COLO668 (cell line): ENCODE results near the gene HAPLN2.
A peak's percentile ranks its signal among the peaks of the same experiment; 100 is the strongest.
"Not testable (repeated sequence)": the region's sequence is repeated elsewhere in the genome, so short reads cannot be mapped to it uniquely, and the experiment has no call there.

Experiments
- DNase-seq: peaks from one replicate; lab custom pipeline; 2025; ENCODE audit not compliant: unreplicated experiment; lab: John Stamatoyannopoulos, UW

HAPLN2 gene

GRCh38 chr1:156616463-156616862, 2.8 kb upstream of the HAPLN2 start:
- DNase-seq, result peak; percentile 73

GRCh38 chr1:156619582-156619955, 354 bp downstream of the HAPLN2 start:
- no peak for DNase-seq

- DNase-seq, result no peak
Measured at GRCh38 chr1:156622581-156623297, 3.5 kb downstream of the HAPLN2 start.

- peak; percentile 58 for DNase-seq
Measured at GRCh38 chr1:156623946-156624813, 5.0 kb downstream of the HAPLN2 start.

GRCh38 chr1:156624814-156625435, 5.7 kb downstream of the HAPLN2 start:
- no peak for DNase-seq

- peak; percentile 61 for DNase-seq
Measured at GRCh38 chr1:156625436-156626078, 6.3 kb downstream of the HAPLN2 start.

- DNase-seq, result no peak
Measured at GRCh38 chr1:156626079-156626438, 6.8 kb downstream of the HAPLN2 start.

GRCh38 chr1:156627313-156627880, 8.2 kb downstream of the HAPLN2 start:
- DNase-seq, result peak; percentile 46

- no peak for DNase-seq
Measured at GRCh38 chr1:156629823-156630449, 10.7 kb downstream of the HAPLN2 start.

GRCh38 chr1:156631152-156631551, 11.9 kb downstream of the HAPLN2 start:
- DNase-seq, result not testable (repeated sequence)

GRCh38 chr1:156632355-156632754, 13.1 kb downstream of the HAPLN2 start:
- no peak for DNase-seq

GRCh38 chr1:156638189-156638985, 19.2 kb downstream of the HAPLN2 start:
- no peak for DNase-seq

- DNase-seq, result peak; percentile 20
Measured at GRCh38 chr1:156639601-156640101, 20.4 kb downstream of the HAPLN2 start.

GRCh38 chr1:156640842-156641706, 21.9 kb downstream of the HAPLN2 start:
- no peak for DNase-seq

GRCh38 chr1:156641761-156642264, 22.6 kb downstream of the HAPLN2 start, which contains the start of gene BCAN:
Gene BCAN, plus strand, starts transcription at chr1:156642117. Its CDS starts 3,938 bp downstream, at chr1:156646055.
- DNase-seq, result no peak

GRCh38 chr1:156642265-156643048, 23.2 kb downstream of the HAPLN2 start:
- no peak for DNase-seq

- no peak for DNase-seq
Measured at GRCh38 chr1:156643049-156643777, 24.0 kb downstream of the HAPLN2 start.
